Colonic mucosa (tissue), 2 donors: ENCODE data around the gene USP7. TPM values are rescaled to one million over a fixed set of nuclear protein-coding genes. Genes with fewer than 3 reads are reported as not detected.

Source experiments
- total RNA-seq, 2 donors: library from RNA; stranded (reverse); fragmentation: NEBNext Ultra II Directional in 1 of 2; extraction: Animal tissue kit (Norgen Biotek cat#: 25700) in 1 of 2; gene quantifications; one replicate each; pipeline ENCODE4 v1.2.1, GENCODE V29; 2021
- donor health status: DM: no; HTN: no; CAD: no.
- donor health status: DM: no; HTN: no; CAD: no.

Gene USP7
- total RNA-seq, 2 donors from 2014 or later: 147 to 176 TPM

Other genes with a start within 250 kb of the USP7 start
- gene TMEM186, start 166.3 kb downstream of the USP7 start, total RNA-seq: 10 to 100 TPM; 11.9 to 20.3 TPM
- gene PMM2, start 166.1 kb downstream of the USP7 start, total RNA-seq: 10 to 100 TPM; 60.7 to 88.1 TPM
- 10 to 100 TPM; 75.7 to 77.9 TPM for gene CARHSP1, start 94.9 kb downstream of the USP7 start, total RNA-seq
- gene LITAFD, start 81.6 kb downstream of the USP7 start, total RNA-seq: not detected
- 10 to 100 TPM; 50.2 to 57.0 TPM for gene HAPSTR1, start 127.7 kb upstream of the USP7 start, total RNA-seq